Measurements from ENCODE around the gene TNNI2.

TNNI2 gene

DNA sequence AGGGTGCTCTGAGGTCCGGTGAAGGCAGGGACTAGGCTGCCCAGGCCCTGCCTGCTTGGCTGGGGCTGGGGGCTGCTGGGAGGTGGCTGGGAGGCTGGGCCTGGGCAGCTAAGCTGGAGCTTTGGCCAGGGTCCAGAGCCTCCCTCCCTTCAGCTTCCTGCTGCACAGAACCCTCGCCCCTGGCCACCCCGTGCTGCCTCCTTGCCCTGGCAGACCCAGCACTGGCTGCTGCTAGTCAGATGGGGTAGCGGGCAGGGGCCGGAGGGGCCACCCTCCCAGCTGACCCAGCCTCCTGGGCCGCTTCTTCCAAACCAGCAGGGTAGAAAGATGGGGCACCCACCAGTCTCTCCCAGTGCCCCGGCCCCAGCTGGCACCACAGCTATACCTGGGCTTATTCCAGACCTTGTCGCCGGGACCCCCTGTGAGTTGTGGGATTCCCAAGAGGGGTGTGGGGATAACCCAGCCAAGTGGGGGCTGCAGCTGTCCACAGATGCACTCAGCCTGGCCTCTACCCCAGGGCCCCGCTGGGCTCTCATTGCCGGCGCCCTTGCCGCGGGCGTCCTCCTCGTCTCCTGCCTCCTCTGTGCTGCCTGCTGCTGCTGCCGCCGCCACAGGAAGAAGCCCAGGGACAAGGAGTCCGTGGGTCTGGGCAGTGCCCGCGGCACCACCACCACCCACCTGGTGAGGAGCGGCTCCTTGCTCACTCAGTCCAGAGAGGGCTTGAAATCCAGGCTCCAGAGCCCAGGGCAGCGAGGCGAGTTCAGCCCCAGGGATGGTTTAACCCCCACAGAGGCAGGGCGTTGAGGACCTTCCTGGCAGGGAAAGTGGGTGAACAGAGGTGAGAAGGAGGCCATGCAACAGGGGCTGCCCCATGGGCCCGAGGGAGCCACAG, 3.8 kb upstream of the TNNI2 start, which contains the start of gene SYT8:
Gene SYT8 (plus strand): TSS at position 212 of the 892 bp plus-strand sequence. CDS start 116 bp downstream, at position 328.
- no peak for DNase-seq (ENCODE audit: low spot score)

GRCh38 chr11:1835671-1836010, 3.1 kb upstream of the TNNI2 start:
- no peak for DNase-seq (ENCODE audit: low spot score)

DNA sequence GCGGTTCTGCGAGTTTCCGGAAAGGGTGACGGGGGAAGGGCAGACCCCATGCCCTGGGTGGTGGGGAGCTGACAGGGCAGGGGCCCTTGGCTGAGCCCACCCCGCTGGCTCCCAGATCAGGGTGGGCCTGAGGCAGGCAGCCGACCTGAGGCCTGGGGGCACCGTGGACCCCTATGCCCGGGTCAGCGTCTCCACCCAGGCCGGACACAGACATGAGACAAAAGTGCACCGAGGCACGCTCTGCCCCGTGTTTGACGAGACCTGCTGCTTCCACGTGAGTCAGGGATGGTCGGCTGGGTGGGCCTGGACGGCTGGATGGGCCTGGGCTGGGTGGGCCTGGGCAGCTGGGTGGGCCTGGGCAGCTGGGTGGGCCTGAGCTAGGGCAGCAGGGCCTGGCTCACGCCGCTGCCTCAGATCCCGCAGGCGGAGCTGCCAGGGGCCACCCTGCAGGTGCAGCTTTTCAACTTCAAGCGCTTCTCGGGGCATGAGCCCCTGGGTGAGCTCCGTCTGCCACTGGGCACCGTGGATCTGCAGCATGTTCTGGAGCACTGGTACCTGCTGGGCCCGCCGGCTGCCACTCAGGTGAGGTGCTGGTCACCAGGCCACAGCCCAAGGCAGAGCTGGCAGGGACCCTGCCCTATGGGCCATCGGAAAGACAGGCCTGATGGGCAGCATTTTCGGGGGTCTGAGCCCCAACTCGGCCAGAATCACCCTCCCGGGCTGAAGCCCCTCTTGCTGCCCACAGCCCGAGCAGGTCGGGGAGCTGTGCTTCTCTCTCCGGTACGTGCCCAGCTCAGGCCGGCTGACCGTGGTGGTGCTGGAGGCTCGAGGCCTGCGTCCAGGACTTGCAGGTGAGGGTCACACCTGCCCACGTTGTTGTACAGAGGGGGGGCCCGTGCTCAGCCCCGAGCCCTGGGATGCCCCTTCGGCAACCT, 2.5 kb upstream of the TNNI2 start:
- DNase-seq (ENCODE audit: low spot score), result no peak

GRCh38 chr11:1837171-1838076, 1.4 kb upstream of the TNNI2 start:
- no peak for DNase-seq (ENCODE audit: low spot score)

GRCh38 chr11:1838077-1838425, 730 bp upstream of the TNNI2 start:
- DNase-seq (ENCODE audit: low spot score), result no peak

- no peak for DNase-seq (ENCODE audit: low spot score)
Measured at GRCh38 chr11:1839204-1839923, 583 bp downstream of the TNNI2 start.

GRCh38 chr11:1839924-1840779, 1.4 kb downstream of the TNNI2 start:
- DNase-seq (ENCODE audit: low spot score), result peak; percentile 52

- DNase-seq (ENCODE audit: low spot score), result no peak
Measured at GRCh38 chr11:1840780-1841480, 2.1 kb downstream of the TNNI2 start.

- DNase-seq (ENCODE audit: low spot score), result no peak
Measured at GRCh38 chr11:1841511-1842148, 2.8 kb downstream of the TNNI2 start.

- DNase-seq (ENCODE audit: low spot score), result no peak
Measured at GRCh38 chr11:1842149-1843097, 3.6 kb downstream of the TNNI2 start.

- no peak for DNase-seq (ENCODE audit: low spot score)
Measured at GRCh38 chr11:1843098-1843473, 4.3 kb downstream of the TNNI2 start.

- DNase-seq (ENCODE audit: low spot score), result no peak
Measured at GRCh38 chr11:1843796-1844195, 5.0 kb downstream of the TNNI2 start.

DNA sequence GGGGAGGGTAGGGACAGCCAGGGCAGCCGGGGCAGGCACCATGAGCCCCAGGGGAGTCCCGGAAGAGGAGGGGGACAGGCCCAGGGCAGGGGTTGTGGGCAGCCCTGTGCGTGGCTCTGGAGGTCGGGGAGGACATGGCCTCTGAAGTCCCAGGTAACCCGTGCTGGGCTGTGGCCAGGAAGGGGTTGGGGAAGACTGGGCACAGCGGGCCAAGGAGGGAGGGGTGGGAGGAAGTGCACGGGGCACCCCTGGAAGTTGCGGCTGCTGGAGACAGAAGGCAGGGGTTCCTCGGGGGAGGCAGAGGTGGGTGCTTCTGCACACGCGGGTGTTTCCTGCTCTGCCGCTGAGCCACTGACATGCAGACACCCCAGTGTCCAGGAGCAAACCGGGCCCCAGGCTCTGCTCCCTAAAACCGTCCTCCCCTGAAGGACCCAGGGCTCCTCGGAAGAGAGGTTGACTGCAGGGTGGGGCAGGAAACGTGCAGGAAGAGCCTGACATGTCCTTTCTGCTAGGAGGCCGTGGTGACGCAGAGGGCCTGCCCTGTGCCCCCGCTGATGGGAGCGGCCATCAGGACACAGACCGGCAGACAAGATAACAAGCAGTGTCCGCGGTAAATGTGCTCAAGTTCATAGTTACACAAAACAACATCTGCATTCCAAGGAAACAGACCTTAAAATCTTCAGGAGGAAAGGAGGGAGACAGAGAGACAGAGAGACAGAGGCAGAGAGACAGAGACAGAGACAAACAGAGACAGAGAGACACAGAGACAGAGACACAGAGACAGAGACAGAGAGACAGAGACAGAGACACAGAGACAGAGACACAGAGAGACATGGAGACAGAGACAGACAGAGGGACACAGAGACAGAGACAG, 5.7 kb downstream of the TNNI2 start:
- DNase-seq (ENCODE audit: low spot score), result no peak

DNA sequence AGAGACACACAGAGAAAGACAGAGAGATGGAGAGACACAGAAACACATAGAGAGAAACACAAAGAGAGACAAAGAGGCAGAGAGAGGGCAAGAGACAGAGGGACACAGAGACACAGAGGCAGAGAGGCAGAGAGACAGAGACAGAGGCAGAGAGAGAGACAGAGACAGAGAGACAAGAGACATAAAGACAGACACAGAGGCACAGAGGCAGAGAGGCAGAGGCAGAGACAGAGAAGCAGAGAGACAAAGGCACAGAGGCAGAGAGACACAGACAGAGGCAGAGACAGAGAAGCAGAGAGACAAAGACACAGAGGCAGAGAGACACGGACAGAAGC, 6.3 kb downstream of the TNNI2 start:
- no peak for DNase-seq (ENCODE audit: low spot score)

- DNase-seq (ENCODE audit: low spot score), result no peak
Measured at GRCh38 chr11:1845561-1846452, 7.0 kb downstream of the TNNI2 start.

GRCh38 chr11:1846453-1846932, 7.7 kb downstream of the TNNI2 start:
- no peak for DNase-seq (ENCODE audit: low spot score)

All from pons (tissue), 1 donor.